ENCODE results near the gene GLT1D1. TPM values are rescaled to one million over a fixed set of nuclear protein-coding genes. Genes with fewer than 3 reads are reported as not detected.

GLT1D1 gene
- total and polyA plus RNA-seq, 2 of the 8 experiments (the other 6 are each of a cell fraction or from before 2014, with no cell fraction given), result 1.5 to 3.6 TPM

GRCh38 chr12:128976120-128976738 is 123.0 kb downstream of the GLT1D1 start (continued):
- TF ChIP-seq RAD21 (IDR thresholded peaks at IDR 0.05 in 1 of 2, conservative IDR thresholded peaks at IDR 0.05 in 1 of 2; ENCODE audit: low read depth in 2 of 2, low read length in 2 of 2) (peak; percentile 76 to 79), TEAD4 (IDR thresholded peaks at IDR 0.05; ENCODE audit: low read depth, low read length) (0 out of 2 replicates have a peak, but pooled peaks have one; percentile 6), YY1 (IDR thresholded peaks at IDR 0.05; ENCODE audit: low read depth, low read length) (no peak), CHD1 (IDR thresholded peaks at IDR 0.05; ENCODE audit: low read depth, low read length) (no peak), BRCA1 (IDR thresholded peaks at IDR 0.05; ENCODE audit: low read depth, low read length) (no peak), TBP (IDR thresholded peaks at IDR 0.05; ENCODE audit: low read depth, low read length) (no peak), BACH1 (IDR thresholded peaks at IDR 0.05; ENCODE audit: low read length) (no peak)

All from H1 (cell line).